ENCODE measurements around the gene AKAP12. TPM values are rescaled to one million over a fixed set of nuclear protein-coding genes. Genes with fewer than 3 reads are reported as not detected.

The AKAP12 gene
- polyA plus RNA-seq, 1 donor from 2014 or later: not detected

DNA sequence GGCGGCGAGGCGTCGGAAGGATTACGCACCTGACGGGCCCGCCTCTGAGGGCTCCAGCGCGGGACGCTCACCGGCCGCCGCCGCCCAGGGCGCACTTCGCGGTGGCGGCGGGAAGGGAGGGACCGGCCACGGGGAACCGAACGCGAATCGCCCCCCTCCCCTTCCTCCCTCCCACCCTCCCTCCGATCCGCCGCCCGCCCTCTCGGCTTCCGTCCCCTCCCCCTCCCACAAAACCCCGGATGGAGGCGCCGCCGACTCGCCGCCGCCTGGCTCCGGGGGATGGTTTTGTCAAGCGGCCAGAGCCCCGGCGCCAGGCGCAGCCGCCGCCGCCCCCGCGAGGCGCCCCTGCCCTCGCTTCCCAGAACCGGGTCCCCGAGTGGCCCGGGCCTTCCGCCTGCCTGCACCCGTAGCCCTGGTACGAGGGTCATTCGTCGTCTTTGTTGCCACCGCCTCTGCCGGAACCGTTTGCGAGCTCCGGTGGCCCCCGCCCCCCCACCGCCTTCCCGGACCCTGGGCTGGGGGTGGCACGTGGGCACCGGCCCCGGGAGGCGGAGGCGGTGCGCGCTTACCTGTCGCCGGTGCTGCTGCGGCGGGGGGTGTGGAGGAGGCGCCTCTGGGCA, 151.2 kb downstream of the AKAP12 start:
- Mint-ChIP-seq H3K27me3 (no peaks in the 10 kb centered on the region), H3K4me3 (peak overlapping the region; percentile 39 to 99 (median 94)), H3K27ac (peak overlapping the region in 2 of 3 donors; percentile 98 to 99), H3K36me3 (no peaks in the 10 kb centered on the region), H3K9me3 (no peaks in the 10 kb centered on the region), H3K4me1 (peaks cover 30 to 41% (median 38%) of the 10 kb centered on the region in 3 donors)

DNA sequence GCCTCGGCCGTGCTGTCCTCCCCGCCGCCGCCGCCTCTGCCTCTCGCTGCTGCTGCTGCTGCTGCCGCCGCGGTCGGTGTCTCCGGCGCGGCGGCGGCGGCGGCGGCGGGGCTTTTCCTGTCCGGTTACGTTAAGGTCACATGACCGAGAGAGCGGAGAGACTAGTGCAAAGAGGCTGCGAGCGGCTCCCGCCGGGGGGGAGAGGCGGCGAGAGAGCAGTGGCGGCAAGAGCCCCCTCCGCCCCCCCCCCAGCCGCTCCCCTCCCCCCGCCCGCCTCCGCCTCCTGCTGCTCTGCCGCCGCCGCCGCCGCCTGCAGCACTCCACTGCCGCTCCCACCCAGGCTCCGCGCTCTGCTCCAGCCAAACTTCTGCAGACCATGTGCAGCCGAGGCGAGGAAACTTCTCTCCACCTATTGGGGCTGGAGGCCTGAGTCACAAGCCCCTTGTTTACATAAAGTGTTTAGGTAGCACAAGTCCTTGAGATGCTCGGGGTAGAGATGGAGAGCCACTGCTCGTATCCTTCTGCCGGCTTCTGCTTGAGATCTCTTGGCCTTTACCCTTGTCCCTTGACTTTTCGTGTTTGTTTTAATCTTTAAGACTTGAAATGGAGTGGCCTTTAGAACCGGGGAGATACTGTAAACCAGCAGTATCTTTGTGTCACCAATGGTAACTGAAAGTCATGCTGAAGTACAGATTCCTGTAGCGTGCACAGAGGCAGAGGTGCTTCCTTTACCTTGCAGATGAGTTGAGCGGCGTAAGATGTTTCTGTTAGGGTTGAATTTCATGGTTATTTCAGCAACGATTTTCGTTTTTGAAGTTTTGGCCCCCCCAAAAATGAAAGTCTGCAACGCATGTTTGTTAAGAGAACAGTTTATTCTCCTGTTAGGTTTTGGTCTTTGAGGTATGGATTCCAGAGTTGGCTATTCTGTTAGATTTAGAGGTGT, 152.0 kb downstream of the AKAP12 start, which contains the start of gene ZBTB2:
Gene ZBTB2 (minus strand): TSS at position 89 of the 943 bp plus-strand sequence. CDS start 17,922 bp downstream, outside the sequence.
- Mint-ChIP-seq H3K27me3 (no peaks in the 10 kb centered on the region), H3K4me3 (peak within 1 kb of the TSS; percentile 90 to 99 (median 98)), H3K36me3 (no peaks in the 10 kb centered on the region), H3K4me1 (peaks cover 33 to 48% (median 45%) of the 10 kb centered on the region in 3 donors), H3K27ac (peak within 1 kb of the TSS; percentile 96 to 99 (median 98)), H3K9me3 (no peaks in the 10 kb centered on the region)

DNA sequence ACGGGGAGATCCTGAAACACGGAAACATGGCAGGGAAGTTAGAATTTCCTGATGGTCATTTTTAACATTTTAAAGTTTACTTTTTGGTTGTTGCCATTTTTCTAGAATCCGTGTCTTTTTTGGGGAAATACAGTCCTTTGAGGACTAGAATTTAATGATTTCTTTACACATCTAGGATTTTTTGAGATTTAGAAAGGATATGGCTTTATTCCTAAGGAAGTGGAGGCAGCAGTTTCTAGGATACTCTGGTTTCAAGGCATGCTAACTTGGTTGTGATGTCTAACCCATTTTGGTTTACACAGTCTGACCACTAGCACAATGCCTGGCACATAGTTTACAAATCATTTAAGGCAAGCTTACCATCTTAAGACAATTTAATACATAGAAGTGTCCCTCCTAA, 152.7 kb downstream of the AKAP12 start:
- Mint-ChIP-seq H3K4me3 (peak overlapping the region; percentile 90 to 99 (median 95)), H3K4me1 (peaks cover 36 to 52% (median 48%) of the 10 kb centered on the region in 3 donors), H3K36me3 (no peaks in the 10 kb centered on the region), H3K27me3 (no peaks in the 10 kb centered on the region), H3K9me3 (no peaks in the 10 kb centered on the region), H3K27ac (peak overlapping the region; percentile 96 to 98 (median 97))

DNA sequence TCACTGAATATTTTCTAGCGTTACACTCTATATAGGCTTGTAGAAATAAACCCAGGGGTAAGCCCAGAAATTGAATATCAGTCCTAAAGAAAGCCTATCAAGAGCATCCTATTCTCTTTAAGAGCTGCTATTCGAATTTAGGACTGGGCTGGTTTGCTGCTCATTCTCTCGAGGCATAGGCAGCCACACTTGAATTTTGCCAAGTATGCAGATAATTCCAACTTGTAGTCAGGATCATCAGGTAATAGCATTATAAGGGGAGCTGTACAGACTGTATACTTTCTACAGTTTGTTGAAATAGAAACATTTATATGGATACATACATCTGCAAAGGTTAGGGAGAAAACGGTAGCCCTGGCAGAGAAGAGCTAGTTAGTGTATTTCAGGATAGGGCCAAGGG, 153.6 kb downstream of the AKAP12 start:
- Mint-ChIP-seq H3K4me1 (peaks cover 40 to 55% (median 54%) of the 10 kb centered on the region in 3 donors), H3K27me3 (no peaks in the 10 kb centered on the region), H3K9me3 (no peaks in the 10 kb centered on the region), H3K27ac (peak overlapping the region; percentile 34 to 97 (median 46)), H3K4me3 (peak overlapping the region in 3 of 4 donors; percentile 13 to 99 (median 92)), H3K36me3 (no peaks in the 10 kb centered on the region)

DNA sequence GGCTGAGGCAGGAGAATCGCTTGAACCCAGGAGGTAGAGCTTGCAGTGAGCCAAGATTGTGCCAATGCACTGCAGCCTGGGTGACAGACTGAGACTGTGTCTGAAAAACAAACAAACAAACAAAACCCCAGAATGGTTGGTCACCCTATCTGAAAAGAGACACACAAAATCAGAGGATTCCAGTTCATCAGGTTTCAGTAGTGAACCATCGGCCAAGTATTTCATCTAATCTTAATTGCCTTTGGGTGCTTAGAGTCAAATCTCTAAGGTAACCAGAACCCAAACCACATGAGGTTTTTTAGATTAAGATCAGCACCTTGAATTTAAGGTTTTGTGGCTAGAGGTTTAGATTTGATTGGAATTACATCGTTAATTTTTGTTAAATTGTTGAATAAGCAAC, 159.9 kb downstream of the AKAP12 start:
- H3K4me3 Mint-ChIP-seq: no peak overlapping the region
- H3K36me3 Mint-ChIP-seq: peaks cover 2% of the 10 kb centered on the region
- peaks cover 23 to 40% (median 25%) of the 10 kb centered on the region in 3 donors for H3K4me1 Mint-ChIP-seq
- H3K27me3 Mint-ChIP-seq: no peaks in the 10 kb centered on the region
- H3K9me3 Mint-ChIP-seq: no peaks in the 10 kb centered on the region
- H3K27ac Mint-ChIP-seq: no peak overlapping the region

DNA sequence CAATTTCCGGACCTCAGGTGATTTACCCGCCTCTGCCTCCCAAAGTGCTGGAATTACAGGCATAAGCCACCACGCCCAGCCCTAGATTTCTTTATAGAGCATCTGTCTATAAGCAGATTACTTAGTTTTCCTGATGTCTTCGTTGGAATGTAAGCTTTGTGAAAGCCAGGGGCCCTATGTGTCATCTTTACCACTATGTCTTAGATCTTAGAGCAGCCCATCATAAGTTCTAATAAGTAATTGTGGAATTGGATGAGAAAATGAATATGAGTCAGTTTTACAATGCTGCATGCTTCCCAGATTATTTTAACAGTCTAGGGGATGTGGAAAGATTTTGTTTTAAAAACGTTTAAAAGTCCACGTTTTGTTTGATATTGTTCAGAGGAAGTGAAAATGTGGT, 160.7 kb downstream of the AKAP12 start:
- Mint-ChIP-seq H3K4me3 (peak overlapping the region in 1 of 4 donors; percentile 69), H3K27me3 (no peaks in the 10 kb centered on the region), H3K36me3 (peaks cover 2% of the 10 kb centered on the region), H3K9me3 (no peaks in the 10 kb centered on the region), H3K4me1 (peaks cover 19 to 36% (median 20%) of the 10 kb centered on the region in 3 donors), H3K27ac (no peak overlapping the region)

DNA sequence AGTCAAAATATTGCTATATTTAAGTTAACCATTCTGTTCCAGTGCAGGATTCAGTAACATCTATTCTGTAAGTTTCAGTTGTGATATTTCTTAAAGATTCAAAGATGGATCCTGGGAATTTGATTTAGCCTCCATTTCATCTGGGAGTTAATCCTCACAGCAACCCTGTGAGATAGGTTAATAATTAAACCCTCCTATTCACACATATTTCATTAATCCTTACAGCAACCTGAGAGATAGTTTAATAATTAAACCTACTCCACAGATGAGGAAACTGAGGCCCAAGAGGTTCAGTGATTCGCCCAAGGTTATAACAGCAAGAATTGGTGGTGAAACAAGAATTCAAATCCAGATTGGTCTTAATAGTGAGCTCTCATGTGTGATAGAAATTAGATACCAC, 162.5 kb downstream of the AKAP12 start:
- H3K27ac Mint-ChIP-seq: peak overlapping the region in 1 of 3 donors; percentile 46
- no peaks in the 10 kb centered on the region for H3K27me3 Mint-ChIP-seq
- peaks cover 14 to 36% (median 17%) of the 10 kb centered on the region in 3 donors for H3K4me1 Mint-ChIP-seq
- H3K36me3 Mint-ChIP-seq: peaks cover 2% of the 10 kb centered on the region
- no peaks in the 10 kb centered on the region for H3K9me3 Mint-ChIP-seq
- H3K4me3 Mint-ChIP-seq: no peak overlapping the region

DNA sequence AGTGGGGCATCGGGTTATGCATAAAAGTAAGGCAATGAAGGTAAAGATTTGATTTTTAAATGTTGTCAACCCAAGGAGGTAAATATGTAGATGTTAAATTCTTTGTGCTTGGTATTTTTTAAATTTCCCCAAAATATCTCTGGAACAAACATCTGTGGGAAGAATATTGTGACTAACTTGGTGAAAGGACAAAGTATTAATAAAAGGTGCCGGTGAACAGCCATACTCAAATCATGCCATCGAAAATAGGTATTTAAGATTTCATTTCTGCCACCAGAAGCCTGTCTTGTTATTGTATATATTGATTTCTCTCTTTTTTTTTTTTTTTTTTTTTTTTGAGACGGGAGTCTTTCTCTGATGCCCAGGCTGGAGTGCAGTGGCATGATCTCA, 164.1 kb downstream of the AKAP12 start:
- Mint-ChIP-seq H3K4me1 (peaks cover 13 to 28% (median 15%) of the 10 kb centered on the region in 3 donors), H3K27ac (no peak overlapping the region), H3K4me3 (no peak overlapping the region), H3K36me3 (peaks cover 2% of the 10 kb centered on the region), H3K27me3 (no peaks in the 10 kb centered on the region), H3K9me3 (no peaks in the 10 kb centered on the region)

Other genes starting within 250 kb of the AKAP12 start
- 20.5 TPM for gene ZBTB2, start 151.6 kb downstream of the AKAP12 start, polyA plus RNA-seq
- gene RMND1, start 212.2 kb downstream of the AKAP12 start, polyA plus RNA-seq: 13.7 TPM